Measurements from ENCODE around the gene PLPP6. TPM values are rescaled to one million over a fixed set of nuclear protein-coding genes. Genes with fewer than 3 reads are reported as not detected.

PLPP6 gene
- total and polyA plus RNA-seq, 8 donors, result 4.8 to 11.5 (median 7.1) TPM

DNA sequence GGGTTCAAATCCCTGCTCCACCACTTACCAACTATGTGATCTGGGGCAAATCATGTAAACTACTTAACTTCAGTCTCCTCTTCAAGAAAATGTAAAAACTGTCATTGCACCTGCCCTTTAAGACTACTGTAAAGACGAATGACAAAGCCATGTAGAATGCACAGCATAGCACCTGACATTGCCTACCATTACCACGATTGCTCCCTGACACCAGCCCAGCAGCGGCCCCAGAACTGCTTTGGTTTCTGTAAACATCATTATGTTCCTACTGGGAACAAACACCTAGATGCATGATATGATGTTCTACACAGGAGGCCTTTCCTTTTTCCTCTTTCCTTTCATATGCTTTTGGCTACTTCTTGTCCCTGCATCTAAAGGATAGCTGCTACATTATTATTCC, 23.1 kb upstream of the PLPP6 start:
- no peaks in the 10 kb centered on the region for H3K36me3 ChIP-seq
- DNase-seq, result no peak
- TF ChIP-seq, protein P1, sequence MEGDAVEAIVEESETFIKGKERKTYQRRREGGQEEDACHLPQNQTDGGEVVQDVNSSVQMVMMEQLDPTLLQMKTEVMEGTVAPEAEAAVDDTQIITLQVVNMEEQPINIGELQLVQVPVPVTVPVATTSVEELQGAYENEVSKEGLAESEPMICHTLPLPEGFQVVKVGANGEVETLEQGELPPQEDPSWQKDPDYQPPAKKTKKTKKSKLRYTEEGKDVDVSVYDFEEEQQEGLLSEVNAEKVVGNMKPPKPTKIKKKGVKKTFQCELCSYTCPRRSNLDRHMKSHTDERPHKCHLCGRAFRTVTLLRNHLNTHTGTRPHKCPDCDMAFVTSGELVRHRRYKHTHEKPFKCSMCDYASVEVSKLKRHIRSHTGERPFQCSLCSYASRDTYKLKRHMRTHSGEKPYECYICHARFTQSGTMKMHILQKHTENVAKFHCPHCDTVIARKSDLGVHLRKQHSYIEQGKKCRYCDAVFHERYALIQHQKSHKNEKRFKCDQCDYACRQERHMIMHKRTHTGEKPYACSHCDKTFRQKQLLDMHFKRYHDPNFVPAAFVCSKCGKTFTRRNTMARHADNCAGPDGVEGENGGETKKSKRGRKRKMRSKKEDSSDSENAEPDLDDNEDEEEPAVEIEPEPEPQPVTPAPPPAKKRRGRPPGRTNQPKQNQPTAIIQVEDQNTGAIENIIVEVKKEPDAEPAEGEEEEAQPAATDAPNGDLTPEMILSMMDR (IDR thresholded peaks at IDR 0.05), result no peak
- no peaks in the 10 kb centered on the region for H3K9me3 ChIP-seq
- ATAC-seq, result no peak
- no peak overlapping the region for H3K4me3 ChIP-seq
- no peaks in the 10 kb centered on the region for H3K27me3 ChIP-seq
- intact Hi-C loops (cut with DNase I), result no loop called here
- H3K4me1 ChIP-seq, result no peaks in the 10 kb centered on the region
- no peak overlapping the region for H3K27ac ChIP-seq
- 82 to 87% methylated on average over 3 of the region's 3 CpGs for WGBS, 2 donors
- no peak for FAIRE-seq

GRCh38 chr9:4639420-4639819, 22.7 kb upstream of the PLPP6 start:
- ATAC-seq (no peak), FAIRE-seq (no peak), DNase-seq (no peak)
- Histone ChIP-seq H3K4me1 (no peaks in the 10 kb centered on the region), H3K9me3 (no peaks in the 10 kb centered on the region), H3K36me3 (no peaks in the 10 kb centered on the region), H3K27ac (no peak overlapping the region), H3K4me3 (no peak overlapping the region), H3K27me3 (no peaks in the 10 kb centered on the region)
- intact Hi-C loops (cut with DNase I), result no loop called here
- 64 to 68% methylated on average over 2 of the region's 2 CpGs for WGBS, 2 donors
- TF ChIP-seq, protein P1 (IDR thresholded peaks at IDR 0.05), result no peak

GRCh38 chr9:4640027-4640426, 22.1 kb upstream of the PLPP6 start:
- Histone ChIP-seq H3K27me3 (no peaks in the 10 kb centered on the region), H3K4me1 (no peaks in the 10 kb centered on the region), H3K4me3 (no peak overlapping the region), H3K9me3 (no peaks in the 10 kb centered on the region), H3K36me3 (no peaks in the 10 kb centered on the region), H3K27ac (no peak overlapping the region)
- TF ChIP-seq, protein P1 (IDR thresholded peaks at IDR 0.05), result no peak
- intact Hi-C loops (cut with DNase I), result no loop called here
- WGBS, 2 donors, result 82 to 88% methylated on average over 2 of the region's 2 CpGs
- ATAC-seq, result no peak
- FAIRE-seq, result no peak
- DNase-seq, result no peak

- Histone ChIP-seq H3K36me3 (no peaks in the 10 kb centered on the region), H3K9me3 (no peaks in the 10 kb centered on the region), H3K27ac (no peak overlapping the region), H3K27me3 (no peaks in the 10 kb centered on the region), H3K4me1 (no peaks in the 10 kb centered on the region), H3K4me3 (no peak overlapping the region)
- TF ChIP-seq, protein P1 (IDR thresholded peaks at IDR 0.05), result no peak
- no peak for ATAC-seq
- DNase-seq, result no peak
- no peak for FAIRE-seq
- intact Hi-C loops (cut with DNase I), result no loop called here
- 90 to 92% methylated on average over 2 of the region's 2 CpGs for WGBS, 2 donors
Measured at GRCh38 chr9:4642351-4642750, 19.7 kb upstream of the PLPP6 start.

- intact Hi-C loops (cut with DNase I), result no loop called here
- TF ChIP-seq, protein P1 (IDR thresholded peaks at IDR 0.05), result no peak
- Histone ChIP-seq H3K9me3 (no peaks in the 10 kb centered on the region), H3K36me3 (peaks cover 0 to 8% (median 0%) of the 10 kb centered on the region in 3 donors), H3K4me1 (peaks cover 3 to 20% (median 7%) of the 10 kb centered on the region in 3 donors), H3K4me3 (no peak overlapping the region), H3K27me3 (no peaks in the 10 kb centered on the region), H3K27ac (no peak overlapping the region)
- 90 to 91% methylated on average over 9 of the region's 9 CpGs for WGBS, 2 donors
- DNase-seq, result no peak
- no peak for FAIRE-seq
- ATAC-seq, result no peak
Measured at GRCh38 chr9:4654084-4654483, 8.0 kb upstream of the PLPP6 start.
